ENCODE measurements around the gene RPL18A.

Gene RPL18A

GRCh38 chr19:17863520-17864182 is 3.9 kb downstream of the RPL18A start:
- no peak overlapping the region for H3K4me3 ChIP-seq (ENCODE audit: low read depth, low read length)
- CTCF ChIA-PET = interaction anchor here (2.1 to 3.9 kb wide), 2 partner anchors 69 to 133 kb away, joined by 6 to 21 read pairs; partner anchors contain the start of gene CCDC124
- DNase-seq (ENCODE audit: low read depth, low spot score) = no peak
- no peak for TF ChIP-seq CTCF (IDR thresholded peaks at IDR 0.05; ENCODE audit: insufficient read depth, low read length, missing control alignments)
- POLR2A ChIA-PET = interaction anchor here (0.8 kb wide), 1 partner anchor 74 kb away, joined by 5 read pairs; no protein-coding TSS in a partner anchor

GRCh38 chr19:17865364-17866311 is 5.9 kb downstream of the RPL18A start:
- ChIA-PET POLR2A (interaction anchor here (0.6 to 2.4 kb wide), 3 partner anchors 67 to 98 kb away, joined by 4 to 14 read pairs (median 4); partner anchors contain the start of gene CCDC124), CTCF (interaction anchor here (0.6 to 3.9 kb wide), 4 partner anchors 9 to 522 kb away, joined by 3 to 21 read pairs (median 6); partner anchors contain the start of gene CCDC124)
- TF ChIP-seq CTCF (IDR thresholded peaks at IDR 0.05; ENCODE audit: insufficient read depth, low read length, missing control alignments) = no peak
- no peak for DNase-seq (ENCODE audit: low read depth, low spot score)
- no peak overlapping the region for H3K4me3 ChIP-seq (ENCODE audit: low read depth, low read length)

GRCh38 chr19:17866312-17866963 is 6.7 kb downstream of the RPL18A start:
- ChIA-PET CTCF (interaction anchor here (1.5 to 3.9 kb wide), 3 partner anchors 8 to 71 kb away, joined by 3 to 21 read pairs (median 10); partner anchors contain the start of gene CCDC124), POLR2A (interaction anchor here (0.6 to 2.4 kb wide), 2 partner anchors 66 to 97 kb away, joined by 4 to 14 read pairs; partner anchors contain the start of gene CCDC124)
- no peak for TF ChIP-seq CTCF (IDR thresholded peaks at IDR 0.05; ENCODE audit: insufficient read depth, low read length, missing control alignments)
- no peak overlapping the region for H3K4me3 ChIP-seq (ENCODE audit: low read depth, low read length)
- DNase-seq (ENCODE audit: low read depth, low spot score) = no peak

- no peak overlapping the region for H3K4me3 ChIP-seq (ENCODE audit: low read depth, low read length)
- POLR2A ChIA-PET = no interaction called here
- TF ChIP-seq CTCF (IDR thresholded peaks at IDR 0.05; ENCODE audit: insufficient read depth, low read length, missing control alignments) = no peak
- no peak for DNase-seq (ENCODE audit: low read depth, low spot score)
- CTCF ChIA-PET = interaction anchor here (2.7 to 6.4 kb wide), 2 partner anchors 65 to 70 kb away, joined by 10 to 157 read pairs; partner anchors contain the start of gene CCDC124
Observed at GRCh38 chr19:17866964-17867486, 7.3 kb downstream of the RPL18A start.

- ChIA-PET CTCF (interaction anchor here (0.7 to 6.4 kb wide), 6 partner anchors 9 to 130 kb away, joined by 3 to 157 read pairs (median 12); partner anchors contain the start of genes CCDC124 and RPL18A), POLR2A (no interaction called here)
- no peak for TF ChIP-seq CTCF (IDR thresholded peaks at IDR 0.05; ENCODE audit: insufficient read depth, low read length, missing control alignments)
- DNase-seq (ENCODE audit: low read depth, low spot score) = no peak
- H3K4me3 ChIP-seq (ENCODE audit: low read depth, low read length) = no peak overlapping the region
Observed at GRCh38 chr19:17868669-17869068, 9.0 kb downstream of the RPL18A start.
